Suprapubic skin (tissue), 4 donors: ENCODE results near the gene BTBD1. TPM values are rescaled to one million over a fixed set of nuclear protein-coding genes. Genes with fewer than 3 reads are reported as not detected.
"Not testable (repeated sequence)": the region's sequence is repeated elsewhere in the genome, so short reads cannot be mapped to it uniquely, and the experiment has no call there.

Source experiments
- DNase-seq, 2 donors: peaks; one replicate each; pipeline ENCODE4 v3.0.0-alpha.2; 2019; ENCODE audit warnings: low spot score in 2 of 2
- H3K27ac ChIP-seq: fragments of 200-600 bp; sonication (generic); one replicate; pipeline ENCODE4 v1.5.1; 2019
- H3K27me3 ChIP-seq: fragments of 200-600 bp; sonication (generic); one replicate; pipeline ENCODE4 v1.5.1; 2019
- H3K36me3 ChIP-seq: fragments of 200-600 bp; sonication (generic); one replicate; pipeline ENCODE4 v1.5.1; 2019
- H3K4me1 ChIP-seq: fragments of 200-600 bp; sonication (generic); one replicate; pipeline ENCODE4 v1.5.1; 2019
- H3K4me3 ChIP-seq: fragments of 200-600 bp; sonication (generic); one replicate; pipeline ENCODE4 v1.5.1; 2019; ENCODE audit warnings: mild to moderate bottlenecking
- H3K9me3 ChIP-seq: fragments of 200-600 bp; sonication (generic); one replicate; pipeline ENCODE4 v1.5.1; 2019
- CTCF ChIP-seq, 2 donors: fragments of 200-600 bp in 1 of 2; fragments of 450-650 bp in 1 of 2; sonication (generic) in 1 of 2; IDR thresholded peaks; one replicate each; pipeline ENCODE4 v1.5.1; 2016 to 2019; ENCODE audit warnings: antibody characterized with exemption in 2 of 2, mild to moderate bottlenecking in 1 of 2, moderate library complexity in 1 of 2
- EP300 ChIP-seq: sonication (generic); formaldehyde crosslinking; IDR thresholded peaks from one replicate; pipeline ENCODE4 v1.6.1; 2017; ENCODE audit warnings: antibody characterized with exemption
- POLR2A ChIP-seq, 2 donors: fragments of 450-650 bp; IDR thresholded peaks; one replicate each; pipeline ENCODE4 v1.6.1; 2017; ENCODE audit warnings: antibody characterized with exemption in 2 of 2, mild to moderate bottlenecking in 2 of 2, moderate library complexity in 2 of 2
- POLR2AphosphoS5 ChIP-seq, 3 donors: sonication (generic); formaldehyde crosslinking; IDR thresholded peaks; one replicate each; pipeline ENCODE4 v1.6.1; 2017; ENCODE audit warnings: antibody characterized with exemption in 3 of 3
- WGBS: methylation state at CpG from one replicate; pipeline ENCODE4 v1.1.5; 2018; 5-methylcytosine and 5-hydroxymethylcytosine counted together
- total RNA-seq, 4 donors: library from RNA; depleted of rRNA; stranded (reverse); fragments of >200 nt; gene quantifications; one replicate each; pipeline ENCODE4 v1.1.0, GENCODE V29; 2016

BTBD1 gene
- total RNA-seq, 4 donors from 2014 or later, result 43.9 to 54.3 (median 50.0) TPM

DNA sequence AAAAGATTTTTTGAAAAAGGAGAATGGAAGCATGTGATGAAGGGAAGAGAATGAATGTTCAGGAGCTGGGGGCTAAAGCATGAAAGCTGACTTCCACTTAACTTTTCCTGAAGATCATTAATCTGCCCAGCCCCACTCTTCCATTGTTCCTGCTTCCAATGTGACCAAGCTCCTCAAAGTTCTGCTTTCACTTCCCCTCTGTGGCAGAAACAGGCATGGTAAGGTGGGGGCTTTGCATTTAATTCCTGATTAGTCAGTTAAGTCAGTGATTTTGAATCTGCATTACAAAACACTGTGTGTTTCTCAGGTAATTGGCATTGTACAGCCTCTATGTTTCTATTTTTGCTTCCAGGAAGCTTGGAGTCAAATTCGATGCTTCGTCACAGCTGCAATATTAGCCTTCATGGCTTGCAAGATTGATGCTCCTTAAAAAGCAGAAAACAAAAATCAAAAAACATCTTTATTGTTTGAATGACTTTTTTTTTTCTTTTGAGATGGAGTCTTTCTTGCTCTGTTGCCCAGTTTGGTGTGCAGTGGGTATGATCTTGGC, 33.1 kb upstream of the BTBD1 start:
- H3K27ac ChIP-seq, result no peak overlapping the region
- peaks cover 9% of the 10 kb centered on the region for H3K27me3 ChIP-seq
- no peak overlapping the region for H3K4me3 ChIP-seq
- no peaks in the 10 kb centered on the region for H3K36me3 ChIP-seq
- H3K9me3 ChIP-seq, result no peaks in the 10 kb centered on the region
- H3K4me1 ChIP-seq, result no peaks in the 10 kb centered on the region
- 51% methylated on average over 2 of the region's 2 CpGs for WGBS
- no peak for DNase-seq
- TF ChIP-seq EP300, result no peak

DNA sequence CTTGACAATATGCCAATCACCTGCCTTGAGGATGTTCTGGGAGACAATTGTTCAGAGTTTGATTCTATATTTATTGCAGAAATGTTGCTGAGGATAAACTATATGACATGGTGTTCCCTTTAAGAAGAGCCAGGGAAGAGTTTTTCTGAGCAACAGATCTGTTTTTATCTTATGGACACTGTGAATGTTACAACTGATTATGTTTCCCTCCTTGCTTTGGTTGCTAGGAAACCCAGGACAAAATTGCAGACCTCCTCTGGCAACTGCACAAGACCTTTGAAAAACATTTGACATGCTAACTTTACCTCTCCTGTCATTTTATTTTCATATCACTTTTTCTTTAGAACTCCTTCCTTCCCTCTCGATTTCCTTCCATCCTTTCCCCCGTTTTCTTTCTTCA, 32.2 kb upstream of the BTBD1 start:
- Histone ChIP-seq H3K36me3 (no peaks in the 10 kb centered on the region), H3K9me3 (no peaks in the 10 kb centered on the region), H3K4me3 (no peak overlapping the region), H3K27ac (no peak overlapping the region), H3K27me3 (peaks cover 9% of the 10 kb centered on the region), H3K4me1 (no peaks in the 10 kb centered on the region)
- DNase-seq, result no peak
- TF ChIP-seq EP300, result no peak
- TF ChIP-seq POLR2A (IDR thresholded peaks at IDR 0.05), result no peak
- TF ChIP-seq POLR2AphosphoS5 (IDR thresholded peaks at IDR 0.05), result no peak
- TF ChIP-seq CTCF (IDR thresholded peaks at IDR 0.05), result no peak
- 85% methylated on average over 2 of the region's 2 CpGs for WGBS

- TF ChIP-seq POLR2A (IDR thresholded peaks at IDR 0.05) (no peak), EP300 (no peak), POLR2AphosphoS5 (IDR thresholded peaks at IDR 0.05) (no peak), CTCF (IDR thresholded peaks at IDR 0.05) (no peak)
- H3K27ac ChIP-seq, result no peak overlapping the region
- no peak for DNase-seq
These were observed 31.0 kb upstream of the BTBD1 start for GRCh38 chr15:83098079-83098478.

DNA sequence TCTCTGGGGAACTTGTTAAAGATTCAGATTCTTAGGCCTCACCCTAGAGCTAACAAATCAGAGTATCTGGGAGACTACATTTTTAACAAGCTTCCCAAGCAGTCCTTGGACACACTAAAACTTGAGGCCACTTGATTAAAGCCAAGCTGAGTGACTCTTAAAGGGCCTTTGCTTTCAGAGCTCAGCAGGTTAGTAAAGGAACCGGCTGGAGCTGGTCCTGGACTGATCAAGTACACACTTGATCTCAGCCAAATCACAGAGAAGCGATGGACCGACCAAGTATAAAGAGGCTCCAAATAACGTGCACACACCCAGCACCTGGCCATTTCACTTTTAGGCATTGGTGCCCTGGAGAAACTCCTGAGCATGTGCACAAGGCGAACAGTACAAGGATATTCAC, 27.5 kb upstream of the BTBD1 start:
- H3K36me3 ChIP-seq, result no peaks in the 10 kb centered on the region
- H3K27me3 ChIP-seq, result peaks cover 2% of the 10 kb centered on the region
- no peak for DNase-seq
- no peaks in the 10 kb centered on the region for H3K4me1 ChIP-seq
- no peak overlapping the region for H3K4me3 ChIP-seq
- TF ChIP-seq POLR2A (IDR thresholded peaks at IDR 0.05) (no peak), POLR2AphosphoS5 (IDR thresholded peaks at IDR 0.05) (no peak), CTCF (IDR thresholded peaks at IDR 0.05) (no peak), EP300 (no peak)
- H3K27ac ChIP-seq, result no peak overlapping the region
- H3K9me3 ChIP-seq, result no peaks in the 10 kb centered on the region
- 85% methylated on average over 5 of the region's 5 CpGs for WGBS

More at GRCh38 chr15:83098079-83098478, 31.0 kb upstream of the BTBD1 start:
- no peaks in the 10 kb centered on the region for H3K9me3 ChIP-seq
- H3K36me3 ChIP-seq, result no peaks in the 10 kb centered on the region
- peaks cover 2% of the 10 kb centered on the region for H3K27me3 ChIP-seq
- no peaks in the 10 kb centered on the region for H3K4me1 ChIP-seq
- no peak overlapping the region for H3K4me3 ChIP-seq

DNA sequence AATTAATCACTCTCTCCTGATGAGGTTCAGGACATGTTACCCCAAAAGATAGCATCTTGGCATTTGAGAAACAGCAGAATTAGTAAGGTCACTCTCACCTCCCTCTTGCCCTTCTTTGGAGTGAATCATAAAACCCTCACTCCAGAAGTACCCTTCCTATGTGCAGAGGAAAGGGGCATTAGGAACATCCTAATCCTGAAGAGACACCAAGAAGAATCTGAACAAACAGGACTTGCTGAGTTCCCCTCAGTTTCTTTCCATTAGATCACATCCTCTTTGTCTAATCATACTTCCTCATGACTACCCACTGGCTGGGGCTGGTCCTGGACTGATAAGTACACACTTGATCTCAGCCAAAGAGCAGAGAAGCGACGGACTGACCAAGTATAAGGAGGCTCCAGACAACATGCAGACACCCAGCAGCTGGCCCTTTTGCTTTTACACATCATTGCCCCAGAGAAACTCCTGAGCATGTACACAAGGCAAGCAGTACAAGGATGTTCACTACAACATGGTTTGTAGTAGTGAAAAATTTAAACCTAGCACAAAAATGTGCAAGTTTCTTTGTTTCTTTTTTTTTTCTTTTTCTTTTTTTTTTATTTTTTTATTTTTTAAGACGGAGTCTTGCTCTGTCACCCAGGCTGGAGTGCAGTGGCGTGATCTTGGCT, 25.4 kb upstream of the BTBD1 start:
- H3K4me1 ChIP-seq, result no peaks in the 10 kb centered on the region
- TF ChIP-seq POLR2AphosphoS5 (IDR thresholded peaks at IDR 0.05) (no peak), CTCF (IDR thresholded peaks at IDR 0.05) (no peak), POLR2A (IDR thresholded peaks at IDR 0.05) (peak in 1 of 2 donors; percentile 42)
- H3K36me3 ChIP-seq, result no peaks in the 10 kb centered on the region
- DNase-seq, result no peak
- WGBS, result 70% methylated on average over 4 of the region's 4 CpGs
- H3K27me3 ChIP-seq, result peaks cover 2% of the 10 kb centered on the region
- no peak overlapping the region for H3K4me3 ChIP-seq
- H3K27ac ChIP-seq, result peak overlapping the region; percentile 6
- no peaks in the 10 kb centered on the region for H3K9me3 ChIP-seq

DNA sequence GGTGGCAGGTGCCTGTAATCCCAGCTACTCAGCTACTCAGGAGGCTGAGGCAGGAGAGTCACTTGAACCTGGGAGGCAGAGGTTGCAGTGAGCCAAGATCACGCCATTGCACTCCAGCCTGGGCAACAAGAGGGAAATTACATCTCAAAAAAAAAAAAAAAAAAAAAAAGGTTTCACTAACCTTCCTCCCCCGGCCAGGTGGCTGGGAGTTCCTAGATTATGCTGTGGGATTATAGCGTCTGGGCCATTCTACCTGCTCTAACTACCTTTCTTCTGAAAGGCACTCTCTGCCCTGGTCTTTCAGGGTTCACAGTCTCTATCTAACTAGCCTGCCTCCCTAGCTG, 24.9 kb upstream of the BTBD1 start:
- H3K36me3 ChIP-seq, H3K27me3 ChIP-seq, H3K4me1 ChIP-seq, DNase-seq, H3K27ac ChIP-seq, H3K4me3 ChIP-seq, H3K9me3 ChIP-seq: not testable (repeated sequence)
- 72% methylated on average over 3 of the region's 3 CpGs for WGBS
